GM18861 (cell line): Measurements from ENCODE around the gene USF1.
"Not testable (repeated sequence)": the region's sequence is repeated elsewhere in the genome, so short reads cannot be mapped to it uniquely, and the experiment has no call there.

ENCODE experiments used
- ATAC-seq: cut with Tn5 transposase; IDR thresholded peaks from one replicate; pipeline ENCODE4 v1.9.1; 2021; ENCODE audit not compliant: unreplicated experiment

The USF1 gene

GRCh38 chr1:161048949-161049722, 3.4 kb upstream of the USF1 start:
- no peak for ATAC-seq

DNA sequence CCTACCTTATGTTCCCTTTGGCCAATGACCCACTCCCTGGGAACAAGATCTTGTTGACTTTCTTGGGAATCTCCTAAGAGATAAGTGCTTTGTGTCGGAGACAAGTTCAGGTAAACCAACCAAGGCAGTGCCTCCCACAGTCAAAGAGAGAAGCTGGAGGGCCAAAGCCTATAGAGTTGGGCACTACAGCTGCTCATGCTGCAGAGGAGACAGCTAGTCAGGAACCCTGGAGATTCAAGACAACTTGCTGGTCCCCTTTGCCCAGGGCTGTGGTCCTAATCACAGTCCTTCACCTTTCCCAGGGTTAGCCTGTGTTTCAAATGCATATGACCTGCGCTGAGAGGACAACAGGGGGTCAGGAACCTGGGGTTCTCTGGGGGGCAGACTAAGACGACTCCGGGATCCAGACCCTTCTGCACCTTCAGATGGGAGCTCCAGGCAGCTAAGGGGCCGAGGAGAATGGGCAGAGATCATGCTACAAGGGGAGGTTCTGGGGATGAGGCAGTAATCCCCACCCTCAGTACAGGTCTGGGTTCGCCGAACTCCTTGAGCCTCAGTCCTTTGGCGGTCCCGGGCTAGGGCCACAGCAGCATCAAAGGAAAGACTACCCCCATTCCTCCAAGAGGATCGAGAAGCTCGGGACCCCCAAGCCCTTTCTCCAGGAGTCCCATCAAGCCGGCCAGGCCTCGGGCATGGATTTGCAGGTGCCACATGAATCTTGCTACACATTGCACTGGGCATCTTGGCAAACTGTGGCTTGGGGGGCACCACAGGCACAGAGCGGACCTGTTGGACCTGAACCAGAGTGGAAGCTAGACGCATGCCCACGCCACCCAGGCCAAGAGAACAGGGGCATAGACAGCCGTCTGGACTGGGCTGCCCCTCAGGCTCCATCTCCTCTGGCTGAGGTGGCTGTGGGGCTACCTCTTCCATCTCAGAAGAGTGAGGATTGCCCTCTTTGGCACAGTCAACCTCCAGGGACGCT, 2.0 kb upstream of the USF1 start:
- no peak for ATAC-seq

GRCh38 chr1:161046605-161047228, 940 bp upstream of the USF1 start:
- no peak for ATAC-seq

DNA sequence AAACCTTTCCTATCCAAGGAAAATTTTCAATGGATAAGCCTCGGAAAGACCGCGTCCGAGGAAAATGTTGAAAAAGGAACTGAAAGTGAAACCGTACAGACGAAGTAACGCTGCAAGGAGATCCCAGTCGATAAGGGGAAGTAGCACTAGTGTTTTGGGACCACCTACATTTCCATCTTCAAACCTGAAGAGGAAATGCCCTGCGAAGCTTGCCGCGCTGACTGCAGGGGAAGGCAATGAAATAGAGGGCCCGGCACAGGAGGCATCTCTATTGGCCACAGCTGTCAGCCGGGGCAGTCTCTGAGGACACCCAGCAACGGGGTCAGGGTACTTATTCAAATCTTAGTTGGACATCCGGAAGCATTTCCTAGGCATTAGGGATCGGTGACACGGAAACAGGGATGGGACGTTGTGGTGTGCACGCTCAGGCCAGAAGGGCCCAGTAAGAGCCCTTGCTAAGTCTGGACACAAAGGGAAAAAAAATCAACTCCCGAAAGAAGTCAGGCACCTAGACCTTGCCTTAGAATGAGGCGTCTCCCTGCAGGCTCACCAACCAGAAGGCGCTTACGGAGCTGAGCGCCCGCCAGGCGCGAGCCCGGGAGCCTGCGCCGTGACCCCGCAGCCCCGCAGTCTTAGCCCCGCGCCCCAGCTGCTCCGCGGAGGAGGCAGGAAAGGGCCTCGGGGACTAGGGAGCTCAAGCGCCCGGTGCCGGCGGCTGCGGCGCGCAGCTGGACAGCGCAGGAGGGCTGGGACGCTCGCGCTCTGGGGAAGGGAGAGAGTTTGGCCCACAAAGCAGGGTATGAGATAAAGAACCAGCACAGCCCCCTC, 655 bp downstream of the USF1 start:
- peak; percentile 37 for ATAC-seq

GRCh38 chr1:161044535-161044907, 1.3 kb downstream of the USF1 start:
- ATAC-seq, result no peak

DNA sequence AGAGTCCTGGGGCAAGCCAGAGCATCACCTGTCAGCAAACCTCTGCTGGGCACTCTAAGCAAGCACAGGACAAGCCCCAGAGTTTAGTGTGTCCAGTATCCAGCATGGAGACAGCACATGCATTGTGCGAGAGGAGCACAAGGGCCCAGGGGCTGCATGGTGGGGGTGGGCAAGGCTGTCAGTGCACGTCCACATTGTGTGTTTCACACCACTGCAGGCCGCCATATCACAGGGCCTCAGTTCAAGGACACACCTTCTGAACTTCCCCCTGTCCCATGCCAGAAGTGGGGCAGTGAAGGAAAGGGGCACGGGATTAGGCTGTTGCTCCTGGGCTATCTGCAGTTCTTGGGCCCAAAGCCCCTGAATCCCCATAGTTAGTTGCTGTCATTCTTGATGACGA, 6.2 kb downstream of the USF1 start:
- no peak for ATAC-seq

DNA sequence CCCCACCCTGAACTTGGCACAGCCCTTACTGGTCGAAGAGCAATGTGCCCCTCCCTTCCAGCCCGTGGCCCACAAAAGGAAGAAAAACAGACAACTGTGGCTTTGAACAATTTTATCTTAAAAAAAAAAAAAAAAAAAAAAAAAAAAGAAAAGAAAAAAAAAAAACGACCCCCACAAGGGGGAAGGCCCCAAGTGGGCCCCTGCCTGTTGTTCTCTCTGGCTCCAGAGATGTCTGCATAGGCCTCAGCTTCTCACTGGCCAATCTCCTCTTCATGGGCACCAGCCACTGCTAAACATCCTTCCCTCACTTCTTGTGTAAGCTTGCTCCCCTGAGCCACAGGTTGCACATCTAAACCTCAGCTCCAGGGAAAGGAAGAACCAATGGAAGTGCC, 6.6 kb downstream of the USF1 start:
- no peak for ATAC-seq

GRCh38 chr1:161038523-161039153, 7.1 kb downstream of the USF1 start, which contains the start of gene TSTD1:
Gene TSTD1, minus strand, starts transcription at chr1:161038964. Its CDS starts 75 bp downstream, at chr1:161038889.
- ATAC-seq, result peak; percentile 63

- ATAC-seq, result no peak
These were observed 7.9 kb downstream of the USF1 start for GRCh38 chr1:161037661-161038522.

GRCh38 chr1:161033751-161034150, 12.0 kb downstream of the USF1 start:
- no peak for ATAC-seq

DNA sequence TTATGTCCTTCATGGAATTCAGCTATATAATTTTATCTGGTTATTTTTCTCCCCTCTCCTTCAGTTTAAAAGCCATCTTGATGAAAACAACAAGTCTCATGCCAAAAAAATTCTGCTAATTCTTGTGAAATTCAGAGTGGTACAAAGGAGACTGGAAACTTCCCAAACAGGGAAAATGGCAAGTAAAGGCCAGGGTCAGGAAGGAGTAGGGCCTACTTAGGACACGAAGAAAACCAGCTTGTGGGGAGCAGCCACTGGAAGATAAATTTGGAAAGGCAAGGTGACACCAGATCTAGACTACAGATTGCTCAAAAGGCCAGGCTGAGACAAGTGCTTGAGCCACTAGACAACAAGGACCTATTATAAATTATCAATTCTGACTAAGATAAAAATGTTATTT, 13.4 kb downstream of the USF1 start:
- no peak for ATAC-seq

- no peak for ATAC-seq
These were observed 13.9 kb downstream of the USF1 start for GRCh38 chr1:161031874-161032273.

DNA sequence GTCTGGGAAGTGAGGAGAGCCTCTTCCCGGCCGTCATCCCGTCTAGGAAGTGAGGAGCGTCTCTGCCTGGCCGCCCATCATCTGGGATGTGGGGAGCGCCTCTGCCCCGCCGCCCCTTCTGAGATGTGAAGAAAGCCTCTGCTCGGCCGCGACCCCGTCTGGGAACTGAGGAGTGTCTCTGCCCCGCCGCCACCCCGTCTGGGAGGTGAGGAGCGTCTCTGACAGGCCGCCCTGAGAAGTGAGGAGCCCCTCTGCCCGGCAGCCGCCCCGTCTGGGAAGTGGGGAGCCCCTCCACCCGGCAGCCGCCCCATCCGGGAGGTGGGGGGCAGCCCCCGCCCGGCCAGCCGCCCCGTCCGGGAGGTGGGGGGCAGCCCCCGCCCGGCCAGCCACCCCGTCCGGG, 16.3 kb downstream of the USF1 start:
- ATAC-seq, result not testable (repeated sequence)

- ATAC-seq, result not testable (repeated sequence)
These were observed 18.8 kb downstream of the USF1 start for GRCh38 chr1:161026954-161027353.

DNA sequence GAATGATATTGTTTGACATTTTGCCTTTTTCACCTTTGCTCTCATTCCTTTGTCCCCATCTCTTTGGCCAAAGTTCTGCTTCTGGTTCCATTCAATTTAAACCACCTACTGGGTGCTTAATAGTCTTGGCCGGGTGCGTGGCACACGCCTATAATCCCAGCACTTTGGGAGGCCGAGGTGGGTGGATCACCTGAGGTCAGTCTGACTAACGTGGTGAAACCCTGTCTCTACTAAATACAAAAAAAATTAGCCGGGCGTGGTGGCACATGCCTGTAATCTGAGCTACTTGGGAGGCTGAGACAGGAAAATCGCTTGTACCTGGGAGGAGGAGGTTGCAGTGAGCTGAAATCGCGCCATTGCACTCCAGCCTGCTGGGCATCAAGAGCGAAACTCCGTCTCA, 23.3 kb downstream of the USF1 start:
- not testable (repeated sequence) for ATAC-seq

GRCh38 chr1:161021970-161022353, 23.8 kb downstream of the USF1 start:
- no peak for ATAC-seq

GRCh38 chr1:161021165-161021969, 24.4 kb downstream of the USF1 start:
- ATAC-seq, result peak; percentile 53

DNA sequence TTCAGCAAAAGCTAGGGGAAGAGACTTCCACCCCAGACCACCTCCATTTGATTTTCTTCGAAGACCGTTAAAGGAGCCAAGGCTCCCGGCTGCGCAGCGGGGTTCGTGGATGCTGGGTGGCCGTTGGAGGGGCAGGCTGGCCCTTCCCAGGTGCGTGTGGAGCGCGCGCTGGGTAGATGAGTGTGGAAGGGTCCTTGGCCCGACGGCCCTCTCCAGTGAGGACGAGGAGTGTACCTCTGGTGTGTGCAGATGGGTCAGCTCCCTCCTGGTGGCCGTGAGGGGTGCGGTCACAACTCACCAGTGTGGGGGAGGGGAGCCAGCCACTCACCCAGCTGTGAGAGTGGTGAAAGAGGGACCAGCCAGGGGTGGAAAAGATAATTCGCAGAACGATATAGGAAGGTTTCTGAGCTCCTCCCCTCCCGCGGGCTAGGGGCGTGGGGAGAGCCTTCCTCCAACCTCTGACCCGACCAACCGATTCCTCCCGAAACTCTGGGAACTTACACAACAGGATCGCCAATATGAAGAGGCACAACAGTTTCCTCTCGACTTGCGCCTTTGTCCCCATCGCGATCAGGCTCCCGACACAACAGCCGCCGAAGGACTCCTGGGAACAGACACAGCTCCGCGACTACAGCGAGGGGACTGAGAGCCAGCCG, 25.1 kb downstream of the USF1 start, which contains the start of gene F11R:
TSS of gene F11R (minus strand) at position 644 of the 656 bp plus-strand sequence. CDS start at position 565, 79 bp downstream.
- ATAC-seq, result peak; percentile 20
